Fibroblast of lung (primary cell): ENCODE measurements around the gene TEX52.

Experiments
- EZH2 ChIP-seq: IDR thresholded peaks from 2 replicates; pipeline ENCODE4 v1.5.1; 2012; ENCODE audit warnings: low read length, control low read depth, mild to moderate bottlenecking; ENCODE audit errors: missing control alignments
- TF ChIP-seq, protein P1 (sequence below), 2 donors: IDR thresholded peaks in 1 of 2; conservative IDR thresholded peaks in 1 of 2; 1 replicate in 1 of 2; 2 replicates in 1 of 2; pipeline ENCODE4 v1.5.1; 2011 to 2012; ENCODE audit warnings: low read length in 2 of 2, control low read depth in 1 of 2, inconsistent platforms in 1 of 2, low read depth in 1 of 2, mild to moderate bottlenecking in 1 of 2

DNA sequence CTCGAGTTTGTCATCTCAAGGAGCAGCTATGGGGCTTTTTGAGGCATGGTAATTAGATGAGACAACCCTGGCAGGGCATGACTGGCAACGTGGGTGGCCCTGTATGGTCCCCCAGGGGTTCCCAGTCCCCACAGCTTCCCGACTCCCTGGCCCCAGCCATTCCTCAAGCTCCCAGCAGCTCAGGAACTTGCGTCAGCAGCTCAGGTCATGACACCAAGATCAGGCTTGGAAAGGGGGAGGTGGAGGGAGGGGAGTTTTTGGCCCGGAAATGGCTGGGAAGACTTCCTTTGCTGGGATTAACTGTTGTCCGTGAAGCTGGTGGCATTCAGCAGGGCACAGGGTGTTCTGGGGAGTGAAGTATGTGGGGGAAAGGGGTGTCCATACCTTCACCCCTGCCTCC lies 11.6 kb downstream of the TEX52 start:
- TF ChIP-seq, protein P1, sequence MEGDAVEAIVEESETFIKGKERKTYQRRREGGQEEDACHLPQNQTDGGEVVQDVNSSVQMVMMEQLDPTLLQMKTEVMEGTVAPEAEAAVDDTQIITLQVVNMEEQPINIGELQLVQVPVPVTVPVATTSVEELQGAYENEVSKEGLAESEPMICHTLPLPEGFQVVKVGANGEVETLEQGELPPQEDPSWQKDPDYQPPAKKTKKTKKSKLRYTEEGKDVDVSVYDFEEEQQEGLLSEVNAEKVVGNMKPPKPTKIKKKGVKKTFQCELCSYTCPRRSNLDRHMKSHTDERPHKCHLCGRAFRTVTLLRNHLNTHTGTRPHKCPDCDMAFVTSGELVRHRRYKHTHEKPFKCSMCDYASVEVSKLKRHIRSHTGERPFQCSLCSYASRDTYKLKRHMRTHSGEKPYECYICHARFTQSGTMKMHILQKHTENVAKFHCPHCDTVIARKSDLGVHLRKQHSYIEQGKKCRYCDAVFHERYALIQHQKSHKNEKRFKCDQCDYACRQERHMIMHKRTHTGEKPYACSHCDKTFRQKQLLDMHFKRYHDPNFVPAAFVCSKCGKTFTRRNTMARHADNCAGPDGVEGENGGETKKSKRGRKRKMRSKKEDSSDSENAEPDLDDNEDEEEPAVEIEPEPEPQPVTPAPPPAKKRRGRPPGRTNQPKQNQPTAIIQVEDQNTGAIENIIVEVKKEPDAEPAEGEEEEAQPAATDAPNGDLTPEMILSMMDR (conservative IDR thresholded peaks at IDR 0.05 in 1 of 2, IDR thresholded peaks at IDR 0.05 in 1 of 2; ENCODE audit: low read depth in 1 of 2, low read length in 2 of 2): no peak
- TF ChIP-seq EZH2: no peak
